ENCODE measurements around the gene CDCA4. TPM values are rescaled to one million over a fixed set of nuclear protein-coding genes. Genes with fewer than 3 reads are reported as not detected.

The CDCA4 gene
- total RNA-seq, 1 experiment from 2014 or later, result 41.4 TPM

DNA sequence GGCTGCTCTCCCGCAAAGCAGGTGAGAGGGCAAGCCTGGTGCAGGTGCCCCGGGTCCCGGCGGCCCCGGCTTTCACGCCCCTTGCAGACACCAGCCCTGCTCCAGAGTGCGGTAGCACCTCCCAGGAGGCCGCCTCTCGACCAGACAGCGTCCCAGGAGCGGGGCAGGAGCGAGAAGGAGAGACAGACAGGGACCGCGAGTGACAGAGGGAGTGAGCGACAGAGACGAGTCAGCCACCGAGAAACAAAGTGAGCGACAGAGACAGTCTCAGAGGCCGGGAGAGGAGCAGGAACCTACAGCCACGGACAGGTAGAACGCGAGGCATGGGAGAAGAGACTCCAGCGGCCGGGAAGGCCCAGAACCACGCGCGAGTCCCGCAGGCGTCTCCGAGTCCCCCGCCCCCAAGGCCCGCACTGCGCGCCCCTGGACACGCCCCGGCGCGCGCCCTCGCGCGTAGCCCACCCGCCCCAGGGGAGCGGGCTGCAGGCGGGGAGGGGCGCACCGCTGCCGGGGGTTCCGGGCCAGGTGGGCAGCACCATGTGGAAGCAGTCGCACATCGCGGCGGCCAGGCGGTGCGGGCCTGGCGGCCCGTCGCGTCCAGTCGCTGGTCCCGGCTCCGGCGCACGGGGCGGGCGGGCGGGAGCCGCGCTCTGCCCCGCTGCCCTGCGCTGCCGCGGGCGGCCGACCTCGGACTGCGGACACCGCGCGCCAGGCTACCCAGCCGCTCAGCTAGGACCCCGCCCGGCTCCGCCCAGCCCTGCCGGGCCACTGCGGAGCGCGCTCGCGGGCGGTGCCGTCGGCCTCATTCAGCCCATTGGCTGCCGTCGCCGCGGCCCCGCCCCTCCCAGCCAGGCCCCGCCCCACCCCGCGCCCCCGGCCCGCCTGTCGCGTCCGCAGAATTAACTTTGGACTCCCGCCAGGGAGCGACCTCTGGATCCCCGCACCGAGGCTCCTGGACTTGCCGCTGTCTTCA, 42.9 kb downstream of the CDCA4 start, which contains the start of gene AHNAK2:
AHNAK2 (minus strand) TSS at position 694 of the 973 bp plus-strand sequence; CDS start at position 557, 137 bp downstream.
- Histone ChIP-seq H3K27me3 (replicated peaks; ENCODE audit: control insufficient read depth, insufficient read depth, low read length) (no peaks in the 10 kb centered on the region), H3K4me3 (ENCODE audit: low read depth, low read length) (peak within 1 kb of the TSS; percentile 44), H3K36me3 (ENCODE audit: control insufficient read depth, insufficient read depth, low read length) (no peaks in the 10 kb centered on the region), H3K4me1 (peaks cover 13% of the 10 kb centered on the region), H3K9me3 (no peaks in the 10 kb centered on the region)
- peak; percentile 88 to 93 for DNase-seq
- Mint-ChIP-seq H3K27me3 (ENCODE audit: insufficient read depth, unreplicated experiment) (peaks cover 2% of the 10 kb centered on the region), H3K27ac (ENCODE audit: unreplicated experiment) (no peak within 1 kb of the TSS), H3K9me3 (ENCODE audit: unreplicated experiment) (no peaks in the 10 kb centered on the region), H3K4me3 (ENCODE audit: unreplicated experiment) (peak within 1 kb of the TSS; percentile 82), H3K4me1 (ENCODE audit: low read depth, unreplicated experiment) (peaks cover 7% of the 10 kb centered on the region), H3K36me3 (ENCODE audit: insufficient read depth, unreplicated experiment) (no peaks in the 10 kb centered on the region)
- intact Hi-C loops (cut with micrococcal nuclease; ENCODE audit: unreplicated experiment), result loop anchor here (2.0 to 5.0 kb wide), 2 partner anchors 109 to 509 kb away; partner anchors contain the start of gene CRIP1
- TF ChIP-seq, protein P1, sequence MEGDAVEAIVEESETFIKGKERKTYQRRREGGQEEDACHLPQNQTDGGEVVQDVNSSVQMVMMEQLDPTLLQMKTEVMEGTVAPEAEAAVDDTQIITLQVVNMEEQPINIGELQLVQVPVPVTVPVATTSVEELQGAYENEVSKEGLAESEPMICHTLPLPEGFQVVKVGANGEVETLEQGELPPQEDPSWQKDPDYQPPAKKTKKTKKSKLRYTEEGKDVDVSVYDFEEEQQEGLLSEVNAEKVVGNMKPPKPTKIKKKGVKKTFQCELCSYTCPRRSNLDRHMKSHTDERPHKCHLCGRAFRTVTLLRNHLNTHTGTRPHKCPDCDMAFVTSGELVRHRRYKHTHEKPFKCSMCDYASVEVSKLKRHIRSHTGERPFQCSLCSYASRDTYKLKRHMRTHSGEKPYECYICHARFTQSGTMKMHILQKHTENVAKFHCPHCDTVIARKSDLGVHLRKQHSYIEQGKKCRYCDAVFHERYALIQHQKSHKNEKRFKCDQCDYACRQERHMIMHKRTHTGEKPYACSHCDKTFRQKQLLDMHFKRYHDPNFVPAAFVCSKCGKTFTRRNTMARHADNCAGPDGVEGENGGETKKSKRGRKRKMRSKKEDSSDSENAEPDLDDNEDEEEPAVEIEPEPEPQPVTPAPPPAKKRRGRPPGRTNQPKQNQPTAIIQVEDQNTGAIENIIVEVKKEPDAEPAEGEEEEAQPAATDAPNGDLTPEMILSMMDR (IDR thresholded peaks at IDR 0.05; ENCODE audit: insufficient read depth in 1 of 2, low read depth in 1 of 2, low read length in 1 of 2, severe bottlenecking in 1 of 2, unreplicated experiment in 1 of 2), result peak in 1 of 2 experiments; percentile 2
- POLR2A ChIA-PET, result interaction anchor here (0.6 to 1.0 kb wide), 3 partner anchors 9 to 43 kb away, joined by 4 to 12 read pairs (median 4); partner anchors contain the start of gene CDCA4
- BruUV-seq (replicated peaks), result no TSS peak
- CTCF ChIA-PET, result interaction anchor here (0.6 to 1.0 kb wide), 2 partner anchors 58 to 68 kb away, joined by 3 to 6 read pairs; no protein-coding TSS in a partner anchor

DNA sequence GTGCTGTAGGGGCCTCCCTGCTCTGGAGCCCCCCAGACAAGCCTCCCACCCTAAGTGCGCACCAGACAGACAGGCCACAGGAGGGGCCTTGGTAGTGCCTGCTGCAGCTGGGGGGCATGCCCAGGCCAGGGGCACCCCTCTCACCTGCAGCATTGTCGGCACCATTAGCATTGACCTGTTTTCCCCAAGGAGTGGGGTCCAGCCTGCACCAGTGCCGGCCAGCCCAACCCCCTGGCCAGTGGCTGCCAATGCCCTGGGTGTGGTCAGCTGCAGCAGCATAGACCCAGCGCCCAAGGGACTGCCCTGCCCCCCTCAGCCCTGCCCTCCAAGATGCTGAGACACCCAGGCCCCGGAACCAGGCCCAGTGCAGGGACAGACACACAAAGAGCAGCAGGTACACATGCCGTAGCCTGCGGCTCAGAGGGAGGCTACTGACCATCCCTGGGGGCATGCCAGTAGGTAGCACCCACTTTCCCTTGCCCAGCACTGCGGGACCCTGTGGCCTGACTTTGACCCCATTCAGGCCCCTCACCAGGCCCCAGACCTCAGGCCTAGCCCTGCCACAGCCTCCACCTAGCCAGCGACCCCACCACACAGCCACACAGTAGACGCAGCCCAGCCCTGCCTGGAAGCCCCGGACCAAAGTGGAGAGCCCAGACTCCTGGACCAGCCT, 43.7 kb downstream of the CDCA4 start:
- Mint-ChIP-seq H3K4me3 (ENCODE audit: unreplicated experiment) (peak overlapping the region; percentile 82), H3K36me3 (ENCODE audit: insufficient read depth, unreplicated experiment) (no peaks in the 10 kb centered on the region), H3K9me3 (ENCODE audit: unreplicated experiment) (no peaks in the 10 kb centered on the region), H3K27me3 (ENCODE audit: insufficient read depth, unreplicated experiment) (peaks cover 2% of the 10 kb centered on the region), H3K4me1 (ENCODE audit: low read depth, unreplicated experiment) (peaks cover 7% of the 10 kb centered on the region), H3K27ac (ENCODE audit: unreplicated experiment) (no peak overlapping the region)
- no peaks in the 10 kb centered on the region for H3K27me3 ChIP-seq (replicated peaks; ENCODE audit: control insufficient read depth, insufficient read depth, low read length)
- BruUV-seq (replicated peaks), result TSS peak; percentile 21
- H3K4me1 ChIP-seq, result peaks cover 13% of the 10 kb centered on the region
- intact Hi-C loops (cut with micrococcal nuclease; ENCODE audit: unreplicated experiment), result loop anchor here (2.0 to 5.0 kb wide), 2 partner anchors 110 to 510 kb away; partner anchors contain the start of gene CRIP1
- no peaks in the 10 kb centered on the region for H3K36me3 ChIP-seq (ENCODE audit: control insufficient read depth, insufficient read depth, low read length)
- TF ChIP-seq, protein P1 (IDR thresholded peaks at IDR 0.05; ENCODE audit: insufficient read depth in 1 of 2, low read depth in 1 of 2, low read length in 1 of 2, severe bottlenecking in 1 of 2, unreplicated experiment in 1 of 2), result no peak
- POLR2A ChIA-PET, result no interaction called here
- H3K4me3 ChIP-seq (ENCODE audit: low read depth, low read length), result peak overlapping the region; percentile 44
- no peaks in the 10 kb centered on the region for H3K9me3 ChIP-seq
- CTCF ChIA-PET, result no interaction called here
- peak in 1 of 2 experiments; percentile 31 for DNase-seq
